HG02759 (cell line): ENCODE results near the gene PRKACA.

ENCODE experiments used
- ATAC-seq: cut with Tn5 transposase; IDR thresholded peaks from one replicate; pipeline ENCODE4 v1.9.1; 2021; ENCODE audit warnings: mild to moderate bottlenecking, moderate library complexity; ENCODE audit not compliant: unreplicated experiment

PRKACA gene

GRCh38 chr19:14118165-14119051 lies 846 bp upstream of the PRKACA start:
- ATAC-seq = peak; percentile 38

GRCh38 chr19:14116918-14117578 lies 514 bp downstream of the PRKACA start:
- peak; percentile 7 for ATAC-seq

GRCh38 chr19:14116525-14116917 lies 1.0 kb downstream of the PRKACA start:
- no peak for ATAC-seq

GRCh38 chr19:14115756-14116155 lies 1.8 kb downstream of the PRKACA start:
- no peak for ATAC-seq

- ATAC-seq = no peak
These were observed 2.7 kb downstream of the PRKACA start for GRCh38 chr19:14114854-14115253.

- no peak for ATAC-seq
These were observed 3.1 kb downstream of the PRKACA start for GRCh38 chr19:14114439-14114838.

- no peak for ATAC-seq
These were observed 3.7 kb downstream of the PRKACA start for GRCh38 chr19:14113762-14114414.

GRCh38 chr19:14112809-14113385 lies 4.7 kb downstream of the PRKACA start:
- no peak for ATAC-seq

- no peak for ATAC-seq
These were observed 5.3 kb downstream of the PRKACA start for GRCh38 chr19:14112051-14112808.

GRCh38 chr19:14111486-14111885 lies 6.1 kb downstream of the PRKACA start:
- ATAC-seq = no peak

GRCh38 chr19:14110650-14111049 lies 6.9 kb downstream of the PRKACA start:
- no peak for ATAC-seq

GRCh38 chr19:14107581-14108461 lies 9.7 kb downstream of the PRKACA start:
- ATAC-seq = no peak

- no peak for ATAC-seq
These were observed 10.7 kb downstream of the PRKACA start for GRCh38 chr19:14106840-14107239.

- ATAC-seq = no peak
These were observed 11.9 kb downstream of the PRKACA start for GRCh38 chr19:14105680-14106079.

- ATAC-seq = no peak
These were observed 14.3 kb downstream of the PRKACA start for GRCh38 chr19:14103310-14103709.

GRCh38 chr19:14102756-14103155 lies 14.8 kb downstream of the PRKACA start:
- no peak for ATAC-seq

- ATAC-seq = no peak
These were observed 15.4 kb downstream of the PRKACA start for GRCh38 chr19:14102102-14102696.

GRCh38 chr19:14101003-14101545 lies 16.5 kb downstream of the PRKACA start:
- no peak for ATAC-seq
